Measurements from ENCODE around the gene CTSL.
A peak's percentile ranks its signal among the peaks of the same experiment; 100 is the strongest.

Gene CTSL

DNA sequence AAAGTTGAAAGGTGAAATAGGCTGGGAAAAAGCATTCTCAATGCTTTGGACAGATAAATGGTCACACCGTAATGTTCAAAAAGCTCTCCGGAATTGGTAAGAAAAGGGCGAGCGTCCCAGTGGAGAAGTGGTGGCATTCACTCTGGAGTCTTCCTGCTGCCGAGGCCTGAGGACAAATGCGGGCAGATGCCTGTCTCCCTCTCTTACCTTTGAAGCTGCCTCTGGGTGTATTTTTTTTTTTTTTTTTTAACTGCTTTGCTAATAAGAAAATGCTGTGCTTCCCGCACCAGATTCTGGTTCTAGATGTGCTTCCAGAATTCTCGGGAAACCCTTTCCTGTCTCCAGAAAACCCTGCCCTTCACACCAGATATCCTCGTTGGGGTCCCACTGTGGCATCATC lies 24.4 kb upstream of the CTSL start:
- DNase-seq = no peak

DNA sequence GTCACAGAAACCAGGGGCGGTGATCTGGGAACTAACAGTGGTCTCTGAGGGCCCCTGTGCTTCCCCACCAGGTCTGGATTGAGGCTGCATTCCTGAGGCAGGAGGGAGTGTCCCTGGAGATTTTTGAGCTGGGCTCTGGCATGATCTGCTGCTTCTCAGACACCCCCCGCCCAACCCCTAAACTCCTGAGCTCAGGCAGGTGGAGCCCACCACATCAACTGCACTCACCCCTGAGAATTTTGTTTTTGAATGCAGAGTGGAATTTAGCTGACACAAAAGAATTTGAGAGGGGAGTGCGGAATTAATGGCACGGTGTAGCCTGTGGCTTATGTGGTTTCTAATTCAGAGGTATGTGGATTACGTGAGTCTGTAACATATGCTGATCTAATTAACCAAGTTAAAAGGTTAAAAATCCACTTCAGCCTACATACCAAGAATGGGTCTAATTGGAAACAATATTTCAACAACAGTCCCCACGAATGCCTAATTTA lies 23.9 kb upstream of the CTSL start:
- no peak for DNase-seq

DNA sequence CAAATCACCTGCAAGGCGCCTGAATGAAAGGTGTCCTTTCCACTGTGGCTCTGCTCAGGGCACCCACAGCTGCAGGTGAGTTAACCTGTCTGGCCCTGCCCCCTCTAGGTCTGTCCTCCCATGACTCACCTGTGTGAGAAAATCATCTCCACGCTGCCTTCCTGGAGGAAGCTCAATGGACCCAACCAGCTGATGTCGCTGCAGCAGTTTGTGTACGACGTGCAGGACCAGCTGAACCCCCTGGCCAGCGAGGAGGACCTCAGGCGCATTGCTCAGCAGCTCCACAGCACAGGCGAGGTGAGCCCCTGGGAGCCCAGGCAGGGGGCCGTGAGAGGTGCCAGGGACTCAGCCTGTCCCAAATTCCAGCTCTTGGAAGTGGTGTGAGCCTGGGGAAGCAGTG lies 23.0 kb upstream of the CTSL start:
- no peak for DNase-seq

GRCh38 chr9:87703636-87704276 lies 22.2 kb upstream of the CTSL start:
- DNase-seq = no peak

- DNase-seq = no peak
Measured at GRCh38 chr9:87704342-87704741, 21.6 kb upstream of the CTSL start.

- DNase-seq = no peak
Measured at GRCh38 chr9:87706066-87706739, 19.7 kb upstream of the CTSL start.

GRCh38 chr9:87707805-87708506 lies 18.0 kb upstream of the CTSL start:
- no peak for DNase-seq

DNA sequence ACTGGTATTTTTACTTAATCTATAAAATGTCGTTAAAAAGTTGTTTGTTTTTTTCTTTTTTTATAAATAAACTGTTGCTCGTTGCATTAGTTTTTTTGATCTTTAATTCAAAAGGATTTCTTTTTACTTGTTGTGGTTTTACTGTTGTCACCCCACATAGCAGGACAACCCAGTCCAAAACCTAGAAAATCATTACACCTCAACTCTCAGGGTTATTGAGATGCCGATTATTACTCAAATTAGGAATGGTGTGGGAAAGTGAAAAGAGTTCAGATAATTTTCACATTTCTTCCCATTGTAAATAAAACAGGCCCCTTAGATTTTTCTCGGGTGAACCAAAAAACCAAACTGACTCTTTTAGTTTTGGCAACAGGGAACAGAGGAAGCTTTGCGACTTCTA lies 17.4 kb upstream of the CTSL start:
- DNase-seq = no peak

- peak; percentile 18 for DNase-seq
Measured at GRCh38 chr9:87708986-87709728, 16.8 kb upstream of the CTSL start.

GRCh38 chr9:87710443-87710842 lies 15.5 kb upstream of the CTSL start:
- no peak for DNase-seq

GRCh38 chr9:87711857-87712800 lies 13.8 kb upstream of the CTSL start:
- DNase-seq = no peak

DNA sequence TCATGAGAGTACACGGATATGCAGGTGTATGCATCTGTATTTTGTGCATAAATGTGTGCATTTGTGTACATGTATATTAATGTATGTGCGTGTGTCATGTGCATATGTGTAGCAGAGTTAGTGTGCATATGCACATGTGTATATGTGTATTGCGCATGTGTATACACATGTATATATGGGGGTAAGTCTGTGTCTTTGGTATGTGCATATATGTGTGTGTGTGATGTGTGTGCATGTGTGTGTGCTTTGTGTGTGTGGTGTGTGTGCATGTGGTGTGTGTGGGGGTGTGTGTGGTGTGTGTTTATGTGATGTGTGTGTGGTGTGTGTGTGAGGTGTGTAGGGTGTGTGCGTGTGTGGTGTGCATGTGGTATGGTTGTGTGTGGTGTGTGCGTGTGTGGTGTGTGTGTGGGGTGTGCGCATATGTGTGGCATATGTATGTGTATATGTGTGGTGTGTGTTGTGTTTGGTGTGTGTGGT lies 13.1 kb upstream of the CTSL start:
- no peak for DNase-seq

DNA sequence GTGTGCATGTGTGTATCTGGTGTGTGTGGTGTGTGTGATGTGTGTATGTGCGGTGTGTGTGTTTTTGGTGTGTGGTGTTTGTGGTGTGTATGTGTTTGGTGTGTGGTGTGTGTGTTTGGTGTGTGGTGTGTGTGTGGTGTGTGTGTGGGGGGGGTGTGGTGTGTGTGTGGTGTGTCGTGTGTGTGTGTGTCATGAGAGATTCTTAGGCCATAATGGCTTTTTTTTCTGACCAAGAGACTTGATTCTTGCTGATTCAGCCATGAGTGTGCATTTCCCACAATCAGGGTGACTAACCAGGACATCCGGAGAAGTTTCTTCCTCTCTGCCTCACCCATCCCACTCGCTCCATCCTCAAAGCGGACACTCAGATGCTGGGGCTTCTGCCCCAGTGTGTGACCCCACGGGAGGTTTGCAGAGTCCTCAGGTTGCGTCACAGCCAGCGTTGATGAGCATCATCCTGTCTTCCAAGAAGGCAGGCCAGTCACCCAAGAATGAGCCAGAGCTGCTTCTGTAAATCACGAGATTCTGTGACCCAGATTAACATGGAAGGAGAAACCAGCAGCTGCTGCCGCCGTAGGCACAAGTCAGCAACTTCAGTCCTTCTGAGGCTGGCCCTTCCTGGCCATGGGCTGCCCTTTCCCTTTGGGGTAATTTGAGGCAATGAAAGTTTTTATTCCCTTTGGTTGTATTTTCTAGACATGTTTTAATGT lies 12.5 kb upstream of the CTSL start:
- DNase-seq = peak; percentile 5

DNA sequence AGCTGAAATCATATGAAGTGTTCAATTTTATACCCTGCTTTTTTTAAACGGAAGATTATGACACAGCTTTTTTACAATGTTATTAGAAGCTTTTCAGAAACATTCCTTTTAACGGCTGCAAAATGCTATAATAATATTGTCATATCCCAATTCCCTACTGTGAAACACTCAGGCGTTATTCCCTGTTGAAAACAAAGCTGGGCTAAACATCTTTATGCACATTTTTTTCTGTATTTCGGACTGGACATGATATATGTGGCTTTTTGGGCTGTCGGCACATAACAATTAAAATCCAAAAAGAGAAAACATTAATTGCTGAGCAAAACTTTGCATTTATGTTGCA lies 12.0 kb upstream of the CTSL start:
- DNase-seq = no peak

- DNase-seq = no peak
Measured at GRCh38 chr9:87714819-87715218, 11.1 kb upstream of the CTSL start.

- no peak for DNase-seq
Measured at GRCh38 chr9:87716141-87716540, 9.8 kb upstream of the CTSL start.

- DNase-seq = no peak
Measured at GRCh38 chr9:87717456-87717855, 8.5 kb upstream of the CTSL start.

GRCh38 chr9:87718231-87718630 lies 7.7 kb upstream of the CTSL start:
- no peak for DNase-seq

DNA sequence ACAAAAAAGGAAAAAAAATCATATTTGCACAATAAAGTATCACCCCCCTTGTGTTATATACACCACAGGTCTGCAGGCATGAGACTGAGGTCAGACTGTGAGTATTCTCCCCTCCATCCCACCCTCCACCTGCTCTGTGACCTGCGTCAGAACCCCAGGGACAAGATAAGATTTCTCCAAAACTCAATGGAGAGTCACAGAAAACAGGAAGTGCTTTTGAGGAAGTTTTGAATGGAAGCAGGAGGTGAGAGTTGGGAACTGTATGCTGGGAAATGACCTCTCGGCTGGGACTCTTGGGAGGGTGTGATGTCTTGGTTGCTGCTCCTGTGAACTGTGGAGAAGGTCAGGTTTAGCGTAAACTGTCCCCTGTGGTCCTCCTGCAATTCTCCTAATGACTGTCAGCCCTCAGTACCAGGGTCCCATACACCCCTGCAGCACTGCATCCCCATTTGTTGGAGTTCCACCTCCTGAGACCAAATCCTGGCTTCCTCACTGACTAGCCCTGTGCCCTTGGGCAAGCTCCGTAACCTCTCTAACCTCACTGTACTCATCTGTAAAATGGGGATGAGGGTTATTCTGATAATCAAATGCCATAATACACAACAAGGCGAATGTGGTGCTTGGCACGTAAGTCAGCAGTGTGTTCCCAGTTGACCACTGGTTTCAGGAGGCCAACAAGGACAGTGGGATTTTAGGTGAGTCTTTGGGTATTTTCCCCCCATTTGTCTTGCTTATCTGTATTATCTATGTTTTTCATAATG lies 6.9 kb upstream of the CTSL start:
- no peak for DNase-seq

DNA sequence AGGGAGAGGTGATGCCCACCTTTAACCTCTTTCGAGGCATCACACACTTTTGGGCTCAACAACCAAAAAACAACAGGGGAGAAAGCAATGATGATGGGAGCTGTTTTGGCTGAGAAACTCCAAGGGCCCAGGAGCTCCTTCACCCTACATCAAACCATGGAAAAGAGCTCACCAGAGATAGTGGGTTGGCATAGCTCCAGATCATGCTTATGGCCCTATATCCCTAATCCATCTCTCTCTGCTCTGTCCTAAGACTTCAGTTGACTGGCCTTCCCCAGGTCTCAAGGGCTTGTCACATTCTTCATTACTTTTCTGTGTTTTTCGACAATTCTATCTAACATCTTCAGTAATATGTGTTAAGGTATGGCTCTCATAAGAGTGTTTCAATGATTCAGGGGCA lies 5.7 kb upstream of the CTSL start:
- DNase-seq = no peak
